Natural killer cell (primary cell): ENCODE data around the gene OVCA2. TPM values are rescaled to one million over a fixed set of nuclear protein-coding genes. Genes with fewer than 3 reads are reported as not detected.

ENCODE experiments used
- ATAC-seq, 3 donors: fragments of 150-1000 bp in 2 of 3; fragments of 200-7000 bp in 1 of 3; cut with Tn5 transposase; 1 replicate in 1 of 3; 2 replicates in 2 of 3; pipeline ENCODE4 v1.10.0; 2021; ENCODE audit warnings: mild to moderate bottlenecking in 2 of 3, moderate library complexity in 2 of 3
- DNase-seq, 2 donors: peaks; one replicate each; pipeline versions ENCODE4 v3.0.0 to v3.0.0-alpha.2; 2013 to 2021; ENCODE audit warnings: mixed read lengths in 1 of 2
- H3K27ac ChIP-seq: one replicate; pipeline ENCODE4 v1.5.1; 2013; ENCODE audit warnings: mild to moderate bottlenecking, low read length
- H3K27me3 ChIP-seq: one replicate; pipeline ENCODE4 v1.6.1; 2013; ENCODE audit warnings: low read length; ENCODE audit not compliant: control insufficient read depth, insufficient read depth
- H3K36me3 ChIP-seq: one replicate; pipeline ENCODE4 v1.6.1; 2013; ENCODE audit warnings: low read length; ENCODE audit not compliant: control insufficient read depth, insufficient read depth
- H3K4me1 ChIP-seq: one replicate; pipeline ENCODE4 v1.6.1; 2013; ENCODE audit warnings: low read length; ENCODE audit not compliant: control insufficient read depth, insufficient read depth
- H3K4me3 ChIP-seq: one replicate; pipeline ENCODE4 v1.5.1; 2013; ENCODE audit warnings: low read length
- H3K9me3 ChIP-seq: one replicate; pipeline ENCODE4 v1.6.1; 2013; ENCODE audit warnings: low read length; ENCODE audit not compliant: control insufficient read depth, insufficient read depth
- H3K27ac Mint-ChIP-seq, 2 donors: one replicate each; pipeline ENCODE4 v1.8.0; 2022; ENCODE audit warnings: mild to moderate bottlenecking in 2 of 2, mixed read lengths in 2 of 2, moderate library complexity in 1 of 2
- H3K27me3 Mint-ChIP-seq, 2 donors: one replicate each; pipeline ENCODE4 v1.8.0; 2022; ENCODE audit warnings: low read depth in 2 of 2, mixed read lengths in 2 of 2
- H3K36me3 Mint-ChIP-seq: one replicate; pipeline ENCODE4 v1.8.0; 2022; ENCODE audit warnings: mixed read lengths
- H3K4me1 Mint-ChIP-seq, 2 donors: one replicate each; pipeline ENCODE4 v1.8.0; 2022; ENCODE audit warnings: mixed read lengths in 2 of 2
- H3K4me3 Mint-ChIP-seq: one replicate; pipeline ENCODE4 v1.8.0; 2022; ENCODE audit warnings: mild to moderate bottlenecking, moderate library complexity, mixed read lengths
- H3K9me3 Mint-ChIP-seq, 2 donors: one replicate each; pipeline ENCODE4 v1.8.0; 2022; ENCODE audit warnings: mixed read lengths in 2 of 2
- CTCF ChIP-seq: fragments of 200-600 bp; IDR thresholded peaks from one replicate; pipeline ENCODE4 v1.8.0; 2022; ENCODE audit warnings: antibody characterized with exemption
- WGBS: methylation state at CpG from one replicate; pipeline ENCODE4 v1.1.7; 2013; ENCODE audit warnings: missing lambda C conversion rate; ENCODE audit not compliant: insufficient coverage; 5-methylcytosine and 5-hydroxymethylcytosine counted together
- intact Hi-C: fragments of 100-400 bp; cut with micrococcal nuclease; formaldehyde crosslinking; loops from one replicate; pipeline ENCODE4 v1.14.2; 2022
- total RNA-seq, 4 donors: library from RNA; stranded (reverse); fragments of 120-200 nt in 1 of 4; gene quantifications; one replicate each; pipeline versions ENCODE4 v1.2.3 to v1.2.4, GENCODE V29; 2013 to 2022

The OVCA2 gene
- total RNA-seq, 3 donors from 2014 or later (not counting 1 experiment from before 2014, with no cell fraction given): 27.9 to 33.8 (median 28.5) TPM

- H3K4me3 Mint-ChIP-seq: peak overlapping the region; percentile 92
- H3K4me1 Mint-ChIP-seq: peaks cover 18 to 23% of the 10 kb centered on the region in 2 donors
- ATAC-seq: no peak
- no peaks in the 10 kb centered on the region for H3K9me3 Mint-ChIP-seq
- peak overlapping the region; percentile 79 to 83 for H3K27ac Mint-ChIP-seq
- Histone ChIP-seq H3K4me3 (peak overlapping the region; percentile 94), H3K9me3 (no peaks in the 10 kb centered on the region), H3K27me3 (peaks cover 7% of the 10 kb centered on the region), H3K27ac (no peak overlapping the region), H3K4me1 (peaks cover 25% of the 10 kb centered on the region), H3K36me3 (peaks cover 9% of the 10 kb centered on the region)
- WGBS: 23% methylated on average over 9 of the region's 10 CpGs
- H3K27me3 Mint-ChIP-seq: peaks cover 18 to 30% of the 10 kb centered on the region in 2 donors
- H3K36me3 Mint-ChIP-seq: no peaks in the 10 kb centered on the region
- no peak for DNase-seq
- intact Hi-C loops: loop anchor here (1.0 to 10.0 kb wide), 2 partner anchors 12 to 316 kb away; partner anchors contain the start of genes OVCA2 and TLCD2
- TF ChIP-seq CTCF: no peak
These were observed 11.1 kb upstream of the OVCA2 start for GRCh38 chr17:2030779-2031163.

GRCh38 chr17:2033153-2033552 lies 8.7 kb upstream of the OVCA2 start:
- no peak for TF ChIP-seq CTCF
- H3K4me1 Mint-ChIP-seq: peaks cover 11 to 17% of the 10 kb centered on the region in 2 donors
- H3K36me3 Mint-ChIP-seq: no peaks in the 10 kb centered on the region

GRCh38 chr17:2034157-2034556 lies 7.7 kb upstream of the OVCA2 start:
- no peaks in the 10 kb centered on the region for H3K27me3 Mint-ChIP-seq
- intact Hi-C loops: loop anchor here (10.0 kb wide), 1 partner anchor 319 kb away; the partner anchor contains the start of gene TLCD2
- Histone ChIP-seq H3K36me3 (peaks cover 29% of the 10 kb centered on the region), H3K27ac (no peak overlapping the region), H3K9me3 (no peaks in the 10 kb centered on the region), H3K4me1 (peaks cover 20% of the 10 kb centered on the region), H3K27me3 (no peaks in the 10 kb centered on the region), H3K4me3 (no peak overlapping the region)
- DNase-seq (no peak), ATAC-seq (no peak)
- no peaks in the 10 kb centered on the region for H3K9me3 Mint-ChIP-seq
- H3K36me3 Mint-ChIP-seq: no peaks in the 10 kb centered on the region
- peaks cover 11 to 17% of the 10 kb centered on the region in 2 donors for H3K4me1 Mint-ChIP-seq
- 100% methylated on average over 1 of the region's 7 CpGs for WGBS
- no peak for TF ChIP-seq CTCF
- no peak overlapping the region for H3K27ac Mint-ChIP-seq
- no peak overlapping the region for H3K4me3 Mint-ChIP-seq

More at GRCh38 chr17:2033153-2033552, 8.7 kb upstream of the OVCA2 start:
- peaks cover 3 to 9% of the 10 kb centered on the region in 2 donors for H3K27me3 Mint-ChIP-seq
- H3K4me3 ChIP-seq: no peak overlapping the region
- WGBS: 94% methylated on average over 7 of the region's 7 CpGs
- ATAC-seq (no peak), DNase-seq (no peak)
- no peak overlapping the region for H3K27ac ChIP-seq
- H3K36me3 ChIP-seq: peaks cover 23% of the 10 kb centered on the region
- H3K9me3 Mint-ChIP-seq: no peaks in the 10 kb centered on the region
- no peak overlapping the region for H3K27ac Mint-ChIP-seq
- peaks cover 20% of the 10 kb centered on the region for H3K4me1 ChIP-seq
- no peaks in the 10 kb centered on the region for H3K27me3 ChIP-seq
- intact Hi-C loops: loop anchor here (10.0 kb wide), 1 partner anchor 318 kb away; the partner anchor contains the start of gene TLCD2
- H3K9me3 ChIP-seq: no peaks in the 10 kb centered on the region
- H3K4me3 Mint-ChIP-seq: peak overlapping the region; percentile 10
